Stimulated activated naive CD8-positive, alpha-beta T cell treated with anti-CD3 and anti-CD28 coated beads, Interleukin-15, amount 100 ng/mL, for 72 hours (primary cell): ENCODE data around the gene ARGFX.
A peak's percentile ranks its signal among the peaks of the same experiment; 100 is the strongest.

Source experiments
- ATAC-seq: fragments of 150-1000 bp; cut with Tn5 transposase; 2 replicates; pipeline ENCODE4 v1.10.0; 2021; ENCODE audit warnings: mild to moderate bottlenecking, moderate library complexity
- DNase-seq, 2 donors: peaks; one replicate each; pipeline ENCODE4 v3.0.0; 2021 to 2022
- H3K27ac Mint-ChIP-seq, 2 donors: one replicate each; pipeline ENCODE4 v1.8.0; 2022; ENCODE audit warnings: mild to moderate bottlenecking in 2 of 2, mixed read lengths in 2 of 2, moderate library complexity in 2 of 2
- H3K27me3 Mint-ChIP-seq: one replicate; pipeline ENCODE4 v1.8.0; 2022; ENCODE audit warnings: mixed read lengths
- H3K4me1 Mint-ChIP-seq: one replicate; pipeline ENCODE4 v1.8.0; 2022; ENCODE audit warnings: mild to moderate bottlenecking, mixed read lengths
- H3K4me3 Mint-ChIP-seq, 2 donors: one replicate each; pipeline ENCODE4 v1.8.0; 2022; ENCODE audit warnings: mild to moderate bottlenecking in 2 of 2, mixed read lengths in 2 of 2, moderate library complexity in 1 of 2
- H3K9me3 Mint-ChIP-seq, 2 donors: one replicate each; pipeline ENCODE4 v1.8.0; 2022; ENCODE audit warnings: mixed read lengths in 2 of 2

Gene ARGFX

GRCh38 chr3:121567649-121568048, at the start of gene ARGFX:
Gene ARGFX, plus strand, starts transcription at chr3:121567949. Its CDS starts 2,765 bp downstream, at chr3:121570714.
- Mint-ChIP-seq H3K27ac (peak within 1 kb of the TSS in 1 of 2 donors; percentile 50), H3K4me3 (no peak within 1 kb of the TSS), H3K9me3 (no peaks in the 10 kb centered on the region), H3K4me1 (no peaks in the 10 kb centered on the region), H3K27me3 (peaks cover under 1% of the 10 kb centered on the region)
- no peak for DNase-seq
- ATAC-seq, result no peak

GRCh38 chr3:121517953-121518655, 49.6 kb upstream of the ARGFX start:
- Mint-ChIP-seq H3K4me1 (no peaks in the 10 kb centered on the region), H3K4me3 (no peak overlapping the region), H3K27me3 (no peaks in the 10 kb centered on the region), H3K27ac (no peak overlapping the region), H3K9me3 (peaks cover 8 to 10% of the 10 kb centered on the region in 2 donors)
- ATAC-seq (no peak), DNase-seq (no peak)

- Mint-ChIP-seq H3K27me3 (no peaks in the 10 kb centered on the region), H3K4me1 (no peaks in the 10 kb centered on the region), H3K27ac (no peak overlapping the region), H3K4me3 (no peak overlapping the region), H3K9me3 (peaks cover 7 to 10% of the 10 kb centered on the region in 2 donors)
- ATAC-seq (no peak), DNase-seq (no peak)
Measured at GRCh38 chr3:121520510-121520909, 47.2 kb upstream of the ARGFX start.

GRCh38 chr3:121529308-121529707, 38.4 kb upstream of the ARGFX start:
- no peaks in the 10 kb centered on the region for H3K4me1 Mint-ChIP-seq
- H3K27me3 Mint-ChIP-seq, result no peaks in the 10 kb centered on the region
- H3K4me3 Mint-ChIP-seq, result no peak overlapping the region
- no peak for ATAC-seq
- peak overlapping the region in 1 of 2 donors; percentile 44 for H3K27ac Mint-ChIP-seq
- H3K9me3 Mint-ChIP-seq, result no peaks in the 10 kb centered on the region
- DNase-seq, result no peak

GRCh38 chr3:121531269-121531668, 36.5 kb upstream of the ARGFX start:
- H3K27me3 Mint-ChIP-seq, result no peaks in the 10 kb centered on the region
- ATAC-seq (no peak), DNase-seq (no peak)
- no peaks in the 10 kb centered on the region for H3K4me1 Mint-ChIP-seq
- H3K9me3 Mint-ChIP-seq, result no peaks in the 10 kb centered on the region
- H3K27ac Mint-ChIP-seq, result no peak overlapping the region
- H3K4me3 Mint-ChIP-seq, result no peak overlapping the region

- Mint-ChIP-seq H3K9me3 (no peaks in the 10 kb centered on the region), H3K27ac (peak overlapping the region in 1 of 2 donors; percentile 65), H3K27me3 (no peaks in the 10 kb centered on the region)
Measured at GRCh38 chr3:121542924-121543323, 24.8 kb upstream of the ARGFX start.

GRCh38 chr3:121545049-121545573, 22.6 kb upstream of the ARGFX start:
- DNase-seq, result no peak
- H3K4me3 Mint-ChIP-seq, result peak overlapping the region; percentile 91
- H3K9me3 Mint-ChIP-seq, result no peaks in the 10 kb centered on the region
- no peak for ATAC-seq
- H3K4me1 Mint-ChIP-seq, result peaks cover 9% of the 10 kb centered on the region
- H3K27ac Mint-ChIP-seq, result peak overlapping the region; percentile 92 to 96
- H3K27me3 Mint-ChIP-seq, result no peaks in the 10 kb centered on the region

More at GRCh38 chr3:121542924-121543323, 24.8 kb upstream of the ARGFX start:
- no peak for DNase-seq
- no peak overlapping the region for H3K4me3 Mint-ChIP-seq
- H3K4me1 Mint-ChIP-seq, result peaks cover 15% of the 10 kb centered on the region
- ATAC-seq, result no peak

GRCh38 chr3:121545574-121546455, 21.9 kb upstream of the ARGFX start, which contains the start of gene POLQ:
Gene POLQ, minus strand, starts transcription at chr3:121545988. Its CDS starts 111 bp downstream, at chr3:121545877.
- peak within 1 kb of the TSS; percentile 91 for H3K4me3 Mint-ChIP-seq
- H3K27me3 Mint-ChIP-seq, result no peaks in the 10 kb centered on the region
- peaks cover 9% of the 10 kb centered on the region for H3K4me1 Mint-ChIP-seq
- ATAC-seq (peak; percentile 99), DNase-seq (peak; percentile 82 to 88)
- H3K9me3 Mint-ChIP-seq, result no peaks in the 10 kb centered on the region
- H3K27ac Mint-ChIP-seq, result peak within 1 kb of the TSS; percentile 92 to 96

GRCh38 chr3:121552379-121552778, 15.4 kb upstream of the ARGFX start:
- H3K27ac Mint-ChIP-seq, result no peak overlapping the region

GRCh38 chr3:121552797-121553196, 15.0 kb upstream of the ARGFX start:
- no peaks in the 10 kb centered on the region for H3K9me3 Mint-ChIP-seq
- DNase-seq (no peak), ATAC-seq (no peak)
- H3K4me1 Mint-ChIP-seq, result no peaks in the 10 kb centered on the region
- no peak overlapping the region for H3K4me3 Mint-ChIP-seq
- H3K27ac Mint-ChIP-seq, result no peak overlapping the region
- H3K27me3 Mint-ChIP-seq, result peaks cover 8% of the 10 kb centered on the region

More at GRCh38 chr3:121552379-121552778, 15.4 kb upstream of the ARGFX start:
- Mint-ChIP-seq H3K4me1 (no peaks in the 10 kb centered on the region), H3K4me3 (no peak overlapping the region), H3K27me3 (peaks cover 8% of the 10 kb centered on the region), H3K9me3 (no peaks in the 10 kb centered on the region)
- DNase-seq (no peak), ATAC-seq (no peak)

- DNase-seq, result no peak
- Mint-ChIP-seq H3K4me3 (no peak overlapping the region), H3K27me3 (peaks cover 14% of the 10 kb centered on the region), H3K4me1 (no peaks in the 10 kb centered on the region), H3K27ac (no peak overlapping the region), H3K9me3 (no peaks in the 10 kb centered on the region)
- ATAC-seq, result no peak
Measured at GRCh38 chr3:121557426-121557934, 10.3 kb upstream of the ARGFX start.

GRCh38 chr3:121562148-121562547, 5.6 kb upstream of the ARGFX start:
- Mint-ChIP-seq H3K27ac (no peak overlapping the region), H3K9me3 (no peaks in the 10 kb centered on the region), H3K27me3 (peaks cover 7% of the 10 kb centered on the region), H3K4me1 (no peaks in the 10 kb centered on the region), H3K4me3 (no peak overlapping the region)
- DNase-seq, result no peak
- ATAC-seq, result no peak

GRCh38 chr3:121566773-121567172, 976 bp upstream of the ARGFX start:
- no peak for ATAC-seq
- Mint-ChIP-seq H3K4me3 (no peak overlapping the region), H3K27ac (no peak overlapping the region), H3K4me1 (no peaks in the 10 kb centered on the region), H3K27me3 (peaks cover 5% of the 10 kb centered on the region), H3K9me3 (no peaks in the 10 kb centered on the region)
- no peak for DNase-seq

GRCh38 chr3:121574449-121574848, 6.7 kb downstream of the ARGFX start:
- Mint-ChIP-seq H3K4me1 (no peaks in the 10 kb centered on the region), H3K4me3 (no peak overlapping the region), H3K27me3 (peaks cover 7% of the 10 kb centered on the region), H3K9me3 (no peaks in the 10 kb centered on the region), H3K27ac (no peak overlapping the region)
- no peak for ATAC-seq
- DNase-seq, result no peak

GRCh38 chr3:121581691-121582090, 13.9 kb downstream of the ARGFX start:
- Mint-ChIP-seq H3K27ac (no peak overlapping the region), H3K4me1 (no peaks in the 10 kb centered on the region), H3K9me3 (no peaks in the 10 kb centered on the region), H3K27me3 (peaks cover 24% of the 10 kb centered on the region), H3K4me3 (no peak overlapping the region)
- ATAC-seq (no peak), DNase-seq (no peak)
